Measurements from ENCODE around the gene IGFBP2. TPM values are rescaled to one million over a fixed set of nuclear protein-coding genes. Genes with fewer than 3 reads are reported as not detected.

Gene IGFBP2
- total RNA-seq, 1 experiment from 2014 or later = 848 TPM

GRCh38 chr2:216603010-216603883 is 30.0 kb upstream of the IGFBP2 start:
- no peaks in the 10 kb centered on the region for H3K36me3 ChIP-seq (replicated peaks; ENCODE audit: control insufficient read depth, insufficient read depth, low read length)
- no peak overlapping the region for H3K4me3 ChIP-seq (ENCODE audit: insufficient read depth, low read depth, low read length)
- no peak for DNase-seq
- H3K27me3 ChIP-seq (ENCODE audit: control insufficient read depth, insufficient read depth, low read length) = peaks cover 9% of the 10 kb centered on the region

GRCh38 chr2:216603884-216604245 is 29.4 kb upstream of the IGFBP2 start:
- H3K4me3 ChIP-seq (ENCODE audit: insufficient read depth, low read depth, low read length) = no peak overlapping the region
- DNase-seq = no peak
- peaks cover 9% of the 10 kb centered on the region for H3K27me3 ChIP-seq (ENCODE audit: control insufficient read depth, insufficient read depth, low read length)
- no peaks in the 10 kb centered on the region for H3K36me3 ChIP-seq (replicated peaks; ENCODE audit: control insufficient read depth, insufficient read depth, low read length)

DNA sequence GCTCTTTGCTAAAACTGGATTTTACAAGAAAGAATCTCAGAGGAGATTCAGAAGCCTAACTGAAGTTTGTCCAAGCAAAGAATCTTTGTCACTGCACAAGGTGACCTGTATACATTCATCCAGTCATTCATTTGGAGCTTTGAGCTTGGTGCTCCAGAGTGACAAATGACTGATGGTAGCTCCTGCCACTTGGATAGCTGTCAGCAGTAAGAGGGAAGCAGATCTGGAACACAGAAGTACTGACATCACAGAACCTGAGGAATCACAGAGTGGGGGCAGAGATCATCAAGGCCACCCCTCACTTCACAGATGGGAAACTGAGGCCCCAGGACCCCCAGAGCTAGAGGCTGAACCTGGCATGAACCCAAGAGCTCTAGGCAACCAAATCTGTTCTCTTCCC is 28.8 kb upstream of the IGFBP2 start:
- no peak for DNase-seq
- H3K36me3 ChIP-seq (replicated peaks; ENCODE audit: control insufficient read depth, insufficient read depth, low read length) = no peaks in the 10 kb centered on the region
- H3K4me3 ChIP-seq (ENCODE audit: insufficient read depth, low read depth, low read length) = no peak overlapping the region

GRCh38 chr2:216606551-216607276 is 26.5 kb upstream of the IGFBP2 start:
- H3K36me3 ChIP-seq (replicated peaks; ENCODE audit: control insufficient read depth, insufficient read depth, low read length) = no peaks in the 10 kb centered on the region
- peaks cover 9% of the 10 kb centered on the region for H3K27me3 ChIP-seq (ENCODE audit: control insufficient read depth, insufficient read depth, low read length)
- peak overlapping the region; percentile 28; the same call in 1 of the 2 replicates for H3K4me3 ChIP-seq (ENCODE audit: insufficient read depth, low read depth, low read length)
- DNase-seq = peak; percentile 81

More for the DNA sequence above, 28.8 kb upstream of the IGFBP2 start:
- H3K27me3 ChIP-seq (ENCODE audit: control insufficient read depth, insufficient read depth, low read length) = peaks cover 9% of the 10 kb centered on the region

DNA sequence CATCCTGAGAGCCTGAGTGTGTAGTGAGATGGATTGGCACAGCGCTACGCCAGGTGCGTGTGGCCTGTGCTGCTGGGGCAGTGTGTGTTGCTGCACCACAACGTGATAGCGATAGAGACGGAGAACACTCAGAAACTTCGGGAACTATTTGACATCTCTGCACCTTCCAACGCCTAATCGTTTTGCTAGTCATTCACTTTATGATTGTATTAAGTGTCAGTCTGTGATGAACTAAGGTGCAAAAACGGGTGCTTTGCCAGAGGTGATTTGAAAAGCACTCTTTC is 26.0 kb upstream of the IGFBP2 start:
- peak overlapping the region; percentile 7; the same call in 1 of the 2 replicates for H3K4me3 ChIP-seq (ENCODE audit: insufficient read depth, low read depth, low read length)
- H3K36me3 ChIP-seq (replicated peaks; ENCODE audit: control insufficient read depth, insufficient read depth, low read length) = no peaks in the 10 kb centered on the region
- DNase-seq = no peak
- H3K27me3 ChIP-seq (ENCODE audit: control insufficient read depth, insufficient read depth, low read length) = peaks cover 9% of the 10 kb centered on the region

- H3K4me3 ChIP-seq (ENCODE audit: insufficient read depth, low read depth, low read length) = no peak overlapping the region
- H3K27me3 ChIP-seq (ENCODE audit: control insufficient read depth, insufficient read depth, low read length) = peaks cover 9% of the 10 kb centered on the region
- no peak for DNase-seq
- no peaks in the 10 kb centered on the region for H3K36me3 ChIP-seq (replicated peaks; ENCODE audit: control insufficient read depth, insufficient read depth, low read length)
These were observed 24.7 kb upstream of the IGFBP2 start for GRCh38 chr2:216608525-216608924.

DNA sequence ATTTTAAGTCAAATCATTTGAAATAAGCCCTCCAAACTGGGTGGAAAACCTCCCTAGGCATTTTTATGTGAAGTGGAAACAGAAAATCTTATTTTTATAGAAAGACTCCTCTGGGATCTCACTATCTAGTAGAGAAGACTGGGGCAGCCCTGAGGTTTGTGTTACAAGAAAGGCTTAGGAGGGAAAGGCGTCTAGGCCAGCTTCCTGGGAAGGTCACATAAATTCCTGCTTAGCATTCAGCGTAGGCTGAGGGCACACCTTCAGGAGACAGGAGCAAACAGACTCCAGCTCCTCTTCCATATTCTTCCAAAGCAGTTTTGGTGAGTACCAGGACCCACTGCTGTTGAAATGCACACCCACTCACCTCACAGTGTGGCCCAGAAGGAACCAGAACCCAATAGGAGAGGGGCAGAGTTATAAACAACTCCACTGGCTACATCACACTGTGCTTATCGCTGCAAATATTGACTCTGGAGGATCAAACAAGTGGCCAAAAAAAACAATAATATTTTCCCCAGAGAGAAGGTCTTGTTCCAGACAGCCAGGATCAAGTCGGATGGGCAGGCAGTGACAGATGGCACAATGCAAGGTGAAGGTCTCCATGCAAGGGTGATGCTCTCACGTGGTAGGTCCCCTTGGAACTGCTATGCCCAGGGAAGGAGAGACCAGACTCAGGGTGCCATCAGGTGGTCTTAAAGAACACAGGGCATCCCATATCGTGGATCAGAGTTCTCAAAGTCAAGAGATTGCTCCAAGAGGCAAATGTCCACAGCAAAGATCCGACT is 17.7 kb upstream of the IGFBP2 start:
- DNase-seq = no peak
- Histone ChIP-seq H3K36me3 (replicated peaks; ENCODE audit: control insufficient read depth, insufficient read depth, low read length) (no peaks in the 10 kb centered on the region), H3K4me3 (ENCODE audit: insufficient read depth, low read depth, low read length) (no peak overlapping the region), H3K27me3 (ENCODE audit: control insufficient read depth, insufficient read depth, low read length) (no peaks in the 10 kb centered on the region)

- Histone ChIP-seq H3K4me3 (ENCODE audit: insufficient read depth, low read depth, low read length) (no peak overlapping the region), H3K27me3 (ENCODE audit: control insufficient read depth, insufficient read depth, low read length) (no peaks in the 10 kb centered on the region), H3K36me3 (replicated peaks; ENCODE audit: control insufficient read depth, insufficient read depth, low read length) (no peaks in the 10 kb centered on the region)
- DNase-seq = no peak
These were observed 17.0 kb upstream of the IGFBP2 start for GRCh38 chr2:216616083-216616678.

GRCh38 chr2:216617159-216617815 is 15.9 kb upstream of the IGFBP2 start:
- H3K36me3 ChIP-seq (replicated peaks; ENCODE audit: control insufficient read depth, insufficient read depth, low read length) = no peaks in the 10 kb centered on the region
- H3K27me3 ChIP-seq (ENCODE audit: control insufficient read depth, insufficient read depth, low read length) = no peaks in the 10 kb centered on the region
- no peak overlapping the region for H3K4me3 ChIP-seq (ENCODE audit: insufficient read depth, low read depth, low read length)
- no peak for DNase-seq

DNA sequence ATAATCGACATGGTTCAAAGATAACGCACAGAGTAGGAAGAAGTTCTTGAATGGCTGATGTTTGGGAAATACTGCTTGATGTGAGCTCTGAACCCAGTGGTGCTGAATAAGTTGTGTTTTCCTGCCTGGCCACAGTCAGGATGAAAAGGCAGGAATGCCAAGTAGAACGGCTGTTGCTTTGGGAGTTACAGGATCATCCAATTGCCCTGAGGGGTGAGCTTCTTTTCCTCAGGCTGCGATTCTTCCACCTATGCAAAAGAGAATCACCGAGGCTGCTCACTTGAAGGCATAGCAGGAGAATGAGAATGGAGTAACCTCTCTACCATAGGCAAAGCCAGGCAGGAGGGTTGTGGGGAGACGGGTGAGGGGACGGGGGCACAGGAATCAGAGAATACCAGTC is 14.4 kb upstream of the IGFBP2 start:
- H3K36me3 ChIP-seq (replicated peaks; ENCODE audit: control insufficient read depth, insufficient read depth, low read length) = no peaks in the 10 kb centered on the region
- DNase-seq = no peak

GRCh38 chr2:216619411-216620393 is 13.5 kb upstream of the IGFBP2 start:
- no peak overlapping the region for H3K4me3 ChIP-seq (ENCODE audit: insufficient read depth, low read depth, low read length)
- no peaks in the 10 kb centered on the region for H3K36me3 ChIP-seq (replicated peaks; ENCODE audit: control insufficient read depth, insufficient read depth, low read length)
- no peak for DNase-seq
- no peaks in the 10 kb centered on the region for H3K27me3 ChIP-seq (ENCODE audit: control insufficient read depth, insufficient read depth, low read length)

More for the DNA sequence above, 14.4 kb upstream of the IGFBP2 start:
- no peak overlapping the region for H3K4me3 ChIP-seq (ENCODE audit: insufficient read depth, low read depth, low read length)
- no peaks in the 10 kb centered on the region for H3K27me3 ChIP-seq (ENCODE audit: control insufficient read depth, insufficient read depth, low read length)

- Histone ChIP-seq H3K4me3 (ENCODE audit: insufficient read depth, low read depth, low read length) (no peak overlapping the region), H3K27me3 (ENCODE audit: control insufficient read depth, insufficient read depth, low read length) (no peaks in the 10 kb centered on the region), H3K36me3 (replicated peaks; ENCODE audit: control insufficient read depth, insufficient read depth, low read length) (no peaks in the 10 kb centered on the region)
- DNase-seq = no peak
These were observed 12.4 kb upstream of the IGFBP2 start for GRCh38 chr2:216620786-216621185.

DNA sequence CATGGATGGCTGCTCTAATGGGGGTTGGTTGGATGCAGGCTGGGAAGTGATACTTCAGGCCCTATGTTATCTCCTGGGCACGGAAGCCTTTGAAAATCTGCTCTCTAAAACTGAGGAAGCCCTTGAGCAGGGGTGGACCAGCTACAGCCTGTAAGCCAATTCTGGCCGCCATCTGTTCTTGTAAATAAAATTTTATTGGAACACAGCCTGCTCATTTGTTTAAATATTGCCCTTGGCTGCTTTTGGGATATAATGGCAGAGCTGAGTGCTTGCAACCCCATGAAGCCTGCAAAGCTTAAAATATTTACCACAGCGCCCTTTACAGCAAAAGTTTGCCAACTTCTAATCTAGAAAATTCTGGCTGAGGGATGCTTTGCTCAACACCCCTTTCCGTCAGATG is 11.9 kb upstream of the IGFBP2 start:
- Histone ChIP-seq H3K27me3 (ENCODE audit: control insufficient read depth, insufficient read depth, low read length) (no peaks in the 10 kb centered on the region), H3K4me3 (ENCODE audit: insufficient read depth, low read depth, low read length) (no peak overlapping the region), H3K36me3 (replicated peaks; ENCODE audit: control insufficient read depth, insufficient read depth, low read length) (no peaks in the 10 kb centered on the region)
- DNase-seq = no peak
